LHCN-M2 (cell line): ENCODE data around the gene PRAMEF1. TPM values are rescaled to one million over a fixed set of nuclear protein-coding genes. Genes with fewer than 3 reads are reported as not detected.
"Not testable (repeated sequence)": the region's sequence is repeated elsewhere in the genome, so short reads cannot be mapped to it uniquely, and the experiment has no call there.

ENCODE experiments used
- DNase-seq: peaks from one replicate; pipeline ENCODE4 v3.0.0-alpha.2; 2012; ENCODE audit warnings: low read depth
- polyA plus RNA-seq: library from polyadenylated mRNA; unstranded; fragments of >200 nt; gene quantifications from one replicate; pipeline ENCODE4 v1.2.1, GENCODE V29; 2012; ENCODE audit warnings: missing spikeins
- total RNA-seq: library from RNA; depleted of rRNA; stranded (reverse); fragments of >200 nt; gene quantifications from 2 replicates; pipeline ENCODE4 v1.2.3, GENCODE V29; 2014; rRNA removed

PRAMEF1 gene
- not detected in 2 replicates for total RNA-seq
- not detected for polyA plus RNA-seq

- DNase-seq = not testable (repeated sequence)
Measured at GRCh38 chr1:12791097-12791496, at the start of gene PRAMEF1. TSS of gene PRAMEF1 (plus strand) at chr1:12791397. CDS start at chr1:12793228, 1,831 bp downstream.

- no peak for DNase-seq
Measured at GRCh38 chr1:12741946-12742345, 49.3 kb upstream of the PRAMEF1 start.

GRCh38 chr1:12745126-12745991, 45.8 kb upstream of the PRAMEF1 start:
- DNase-seq = no peak

- peak; percentile 4 for DNase-seq
Measured at GRCh38 chr1:12745992-12746323, 45.2 kb upstream of the PRAMEF1 start, which contains the start of gene CFAP107. TSS of gene CFAP107 (plus strand) at chr1:12746200. CDS start at chr1:12746431, 231 bp downstream.

- no peak for DNase-seq
Measured at GRCh38 chr1:12748778-12749355, 42.3 kb upstream of the PRAMEF1 start.

- DNase-seq = no peak
Measured at GRCh38 chr1:12754738-12755137, 36.5 kb upstream of the PRAMEF1 start.

- no peak for DNase-seq
Measured at GRCh38 chr1:12756273-12756672, 34.9 kb upstream of the PRAMEF1 start.

- DNase-seq = no peak
Measured at GRCh38 chr1:12756768-12757413, 34.3 kb upstream of the PRAMEF1 start.

GRCh38 chr1:12757836-12758235, 33.4 kb upstream of the PRAMEF1 start:
- no peak for DNase-seq

- DNase-seq = no peak
Measured at GRCh38 chr1:12760256-12760795, 30.9 kb upstream of the PRAMEF1 start.

GRCh38 chr1:12761781-12762180, 29.4 kb upstream of the PRAMEF1 start:
- no peak for DNase-seq

- DNase-seq = no peak
Measured at GRCh38 chr1:12762766-12763165, 28.4 kb upstream of the PRAMEF1 start.

GRCh38 chr1:12763479-12763878, 27.7 kb upstream of the PRAMEF1 start:
- DNase-seq = no peak

GRCh38 chr1:12764016-12764415, 27.2 kb upstream of the PRAMEF1 start:
- DNase-seq = no peak

- no peak for DNase-seq
Measured at GRCh38 chr1:12769031-12769430, 22.2 kb upstream of the PRAMEF1 start.

- DNase-seq = no peak
Measured at GRCh38 chr1:12769976-12770505, 21.2 kb upstream of the PRAMEF1 start.

GRCh38 chr1:12770620-12771019, 20.6 kb upstream of the PRAMEF1 start:
- no peak for DNase-seq

- no peak for DNase-seq
Measured at GRCh38 chr1:12771186-12771585, 20.0 kb upstream of the PRAMEF1 start.

- no peak for DNase-seq
Measured at GRCh38 chr1:12772520-12772919, 18.7 kb upstream of the PRAMEF1 start.

- no peak for DNase-seq
Measured at GRCh38 chr1:12773438-12773837, 17.8 kb upstream of the PRAMEF1 start, which contains the start of gene PRAMEF12. TSS of gene PRAMEF12 (plus strand) at chr1:12773738. CDS start at chr1:12774868, 1,130 bp downstream.

GRCh38 chr1:12774801-12775345, 16.3 kb upstream of the PRAMEF1 start:
- no peak for DNase-seq
